ENCODE results near the gene HIVEP1. TPM values are rescaled to one million over a fixed set of nuclear protein-coding genes. Genes with fewer than 3 reads are reported as not detected.

The HIVEP1 gene
- total and polyA plus RNA-seq, 2 of the 13 experiments (the other 11 are each of a cell fraction or from before 2014, with no cell fraction given): 7.4 to 9.9 TPM

DNA sequence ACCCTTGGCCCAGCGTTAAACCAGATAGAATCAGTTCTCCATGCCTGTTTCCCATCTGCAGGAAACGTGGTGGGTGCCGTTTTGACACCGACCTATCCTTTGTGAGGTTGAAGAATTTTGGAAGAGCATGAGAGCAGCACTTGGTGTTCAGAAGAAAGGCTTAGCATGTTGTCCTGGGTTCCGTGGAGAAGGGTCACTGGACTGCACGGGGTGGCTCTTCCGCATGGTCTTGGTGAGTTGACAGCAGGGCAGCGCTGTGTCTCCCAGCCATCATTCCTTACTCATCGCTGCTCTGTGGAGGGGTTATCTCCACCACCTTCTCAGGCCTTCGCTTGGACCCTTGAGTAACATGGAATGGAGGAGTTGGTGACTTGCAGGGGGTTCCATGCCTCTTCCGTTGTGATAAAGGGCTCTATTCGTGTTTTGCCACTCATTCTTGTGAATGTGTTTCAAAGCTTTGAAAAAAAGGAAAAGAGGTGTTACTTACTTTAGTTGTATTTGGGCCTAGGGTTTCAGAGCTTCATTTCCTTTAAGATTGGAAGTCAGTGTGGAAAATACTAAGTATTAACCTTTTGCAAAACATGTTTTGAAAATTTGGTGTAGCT is 8.2 kb downstream of the HIVEP1 start:
- H2AFZ ChIP-seq (ENCODE audit: low read length): no peak overlapping the region
- peaks cover 6 to 17% of the 10 kb centered on the region in 2 experiments for H3K36me3 ChIP-seq (replicated peaks in 1 of 2; ENCODE audit: control insufficient read depth in 1 of 2, insufficient read depth in 2 of 2, low read length in 2 of 2)
- in situ Hi-C loops (cut with HindIII; ENCODE audit: extremely low pct_ligation_motif_present, low pct_unique_long_range_greater_than_20kb) (no loop called here), intact Hi-C loops (cut with micrococcal nuclease; ENCODE audit: unreplicated experiment) (no loop called here)
- H3K27ac ChIP-seq (ENCODE audit: extremely low read length, insufficient read depth, low read length): no peak overlapping the region
- no peaks in the 10 kb centered on the region for H4K20me1 ChIP-seq (ENCODE audit: insufficient read depth, low read length)
- no peak overlapping the region for H3K4me3 ChIP-seq (replicated peaks in 1 of 3; ENCODE audit: insufficient read depth in 1 of 3, low read depth in 2 of 3, low read length in 3 of 3)
- no peak overlapping the region for H3K4me2 ChIP-seq (ENCODE audit: low read depth, low read length)
- peaks cover 6% of the 10 kb centered on the region for H3K79me2 ChIP-seq (ENCODE audit: insufficient read depth, low read length)
- POLR2A ChIA-PET: no interaction called here
- FAIRE-seq (no peak), DNase-seq (ENCODE audit: low spot score) (no peak), ATAC-seq (peak; percentile 27; the same call in 1 of the 3 replicates)
- H3K9me3 ChIP-seq (ENCODE audit: low read length): no peaks in the 10 kb centered on the region
- TF ChIP-seq SP5 (CRISPR knock-in tag; IDR thresholded peaks at IDR 0.05; ENCODE audit: borderline replicate concordance, low read depth) (no peak), SNAPC2 (CRISPR knock-in tag; IDR thresholded peaks at IDR 0.05) (no peak), CENPX (CRISPR knock-in tag; IDR thresholded peaks at IDR 0.05) (no peak), ZNF839 (CRISPR knock-in tag; IDR thresholded peaks at IDR 0.05; ENCODE audit: borderline replicate concordance) (no peak), ELF3 (CRISPR knock-in tag; IDR thresholded peaks at IDR 0.05) (no peak), ZNF143 (CRISPR knock-in tag; IDR thresholded peaks at IDR 0.05) (no peak), ZNF101 (CRISPR knock-in tag; IDR thresholded peaks at IDR 0.05; ENCODE audit: borderline replicate concordance, low read depth) (no peak), KDM4B (CRISPR knock-in tag; IDR thresholded peaks at IDR 0.05) (no peak), HNF4G (IDR thresholded peaks at IDR 0.05; ENCODE audit: borderline replicate concordance, low read depth, low read length) (no peak), HNF4G (CRISPR knock-in tag; IDR thresholded peaks at IDR 0.05; ENCODE audit: borderline replicate concordance, low read depth) (no peak), FOXO1 (CRISPR knock-in tag; IDR thresholded peaks at IDR 0.05) (no peak), RBFOX2 (IDR thresholded peaks at IDR 0.05; ENCODE audit: low read depth, low read length) (no peak), KLF15 (CRISPR knock-in tag; IDR thresholded peaks at IDR 0.05; ENCODE audit: borderline replicate concordance) (no peak), NFKBIZ (CRISPR knock-in tag; IDR thresholded peaks at IDR 0.05) (no peak)
- TF ChIP-seq, protein P1, sequence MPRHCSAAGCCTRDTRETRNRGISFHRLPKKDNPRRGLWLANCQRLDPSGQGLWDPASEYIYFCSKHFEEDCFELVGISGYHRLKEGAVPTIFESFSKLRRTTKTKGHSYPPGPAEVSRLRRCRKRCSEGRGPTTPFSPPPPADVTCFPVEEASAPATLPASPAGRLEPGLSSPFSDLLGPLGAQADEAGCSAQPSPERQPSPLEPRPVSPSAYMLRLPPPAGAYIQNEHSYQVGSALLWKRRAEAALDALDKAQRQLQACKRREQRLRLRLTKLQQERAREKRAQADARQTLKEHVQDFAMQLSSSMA (CRISPR knock-in tag; IDR thresholded peaks at IDR 0.05): no peak
- TF ChIP-seq, protein P2, sequence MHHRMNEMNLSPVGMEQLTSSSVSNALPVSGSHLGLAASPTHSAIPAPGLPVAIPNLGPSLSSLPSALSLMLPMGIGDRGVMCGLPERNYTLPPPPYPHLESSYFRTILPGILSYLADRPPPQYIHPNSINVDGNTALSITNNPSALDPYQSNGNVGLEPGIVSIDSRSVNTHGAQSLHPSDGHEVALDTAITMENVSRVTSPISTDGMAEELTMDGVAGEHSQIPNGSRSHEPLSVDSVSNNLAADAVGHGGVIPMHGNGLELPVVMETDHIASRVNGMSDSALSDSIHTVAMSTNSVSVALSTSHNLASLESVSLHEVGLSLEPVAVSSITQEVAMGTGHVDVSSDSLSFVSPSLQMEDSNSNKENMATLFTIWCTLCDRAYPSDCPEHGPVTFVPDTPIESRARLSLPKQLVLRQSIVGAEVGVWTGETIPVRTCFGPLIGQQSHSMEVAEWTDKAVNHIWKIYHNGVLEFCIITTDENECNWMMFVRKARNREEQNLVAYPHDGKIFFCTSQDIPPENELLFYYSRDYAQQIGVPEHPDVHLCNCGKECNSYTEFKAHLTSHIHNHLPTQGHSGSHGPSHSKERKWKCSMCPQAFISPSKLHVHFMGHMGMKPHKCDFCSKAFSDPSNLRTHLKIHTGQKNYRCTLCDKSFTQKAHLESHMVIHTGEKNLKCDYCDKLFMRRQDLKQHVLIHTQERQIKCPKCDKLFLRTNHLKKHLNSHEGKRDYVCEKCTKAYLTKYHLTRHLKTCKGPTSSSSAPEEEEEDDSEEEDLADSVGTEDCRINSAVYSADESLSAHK (CRISPR knock-in tag; IDR thresholded peaks at IDR 0.05; ENCODE audit: borderline replicate concordance): no peak
- TF ChIP-seq, protein P3, sequence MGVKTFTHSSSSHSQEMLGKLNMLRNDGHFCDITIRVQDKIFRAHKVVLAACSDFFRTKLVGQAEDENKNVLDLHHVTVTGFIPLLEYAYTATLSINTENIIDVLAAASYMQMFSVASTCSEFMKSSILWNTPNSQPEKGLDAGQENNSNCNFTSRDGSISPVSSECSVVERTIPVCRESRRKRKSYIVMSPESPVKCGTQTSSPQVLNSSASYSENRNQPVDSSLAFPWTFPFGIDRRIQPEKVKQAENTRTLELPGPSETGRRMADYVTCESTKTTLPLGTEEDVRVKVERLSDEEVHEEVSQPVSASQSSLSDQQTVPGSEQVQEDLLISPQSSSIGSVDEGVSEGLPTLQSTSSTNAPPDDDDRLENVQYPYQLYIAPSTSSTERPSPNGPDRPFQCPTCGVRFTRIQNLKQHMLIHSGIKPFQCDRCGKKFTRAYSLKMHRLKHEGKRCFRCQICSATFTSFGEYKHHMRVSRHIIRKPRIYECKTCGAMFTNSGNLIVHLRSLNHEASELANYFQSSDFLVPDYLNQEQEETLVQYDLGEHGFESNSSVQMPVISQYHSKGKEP (CRISPR knock-in tag; IDR thresholded peaks at IDR 0.05): no peak
- no peaks in the 10 kb centered on the region for H3K27me3 ChIP-seq (ENCODE audit: control insufficient read depth in 1 of 2, insufficient read depth in 2 of 2, low read length in 2 of 2)
- no peak overlapping the region for H3K9ac ChIP-seq (ENCODE audit: insufficient read depth, low read depth, low read length)
- 94% methylated on average over 12 of the region's 12 CpGs for WGBS (ENCODE audit: low lambda C conversion rate)
- H3K4me1 ChIP-seq (ENCODE audit: insufficient read depth, low read length): no peaks in the 10 kb centered on the region
- CTCF ChIA-PET (ENCODE audit: low intra/inter-chr PET ratio, low total read pairs): no interaction called here
- no TSS peak for BruUV-seq (replicated peaks)

Measured in HepG2 (cell line).